ENCODE results near the gene ATP9B.

DNA sequence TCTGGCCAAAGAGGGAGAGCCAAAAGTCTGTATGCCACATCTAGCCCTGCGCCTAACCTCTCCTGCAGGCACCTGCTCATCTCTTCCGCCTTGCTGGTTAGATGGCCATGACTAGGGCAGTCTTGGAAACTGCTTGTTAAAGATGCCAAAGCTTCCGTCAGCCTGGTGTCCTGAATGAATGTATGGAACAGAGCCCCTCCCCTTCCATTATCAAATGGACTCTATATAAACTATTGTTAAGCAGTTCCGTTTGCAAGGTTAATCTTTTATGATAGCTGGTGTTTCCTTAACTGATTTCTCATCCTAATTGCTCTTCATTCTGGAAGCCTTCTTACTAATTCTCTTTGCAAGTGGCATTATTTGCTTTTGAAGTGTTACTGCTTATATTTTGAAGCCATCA, 87.1 kb downstream of the ATP9B start:
- TF ChIP-seq, protein P1, sequence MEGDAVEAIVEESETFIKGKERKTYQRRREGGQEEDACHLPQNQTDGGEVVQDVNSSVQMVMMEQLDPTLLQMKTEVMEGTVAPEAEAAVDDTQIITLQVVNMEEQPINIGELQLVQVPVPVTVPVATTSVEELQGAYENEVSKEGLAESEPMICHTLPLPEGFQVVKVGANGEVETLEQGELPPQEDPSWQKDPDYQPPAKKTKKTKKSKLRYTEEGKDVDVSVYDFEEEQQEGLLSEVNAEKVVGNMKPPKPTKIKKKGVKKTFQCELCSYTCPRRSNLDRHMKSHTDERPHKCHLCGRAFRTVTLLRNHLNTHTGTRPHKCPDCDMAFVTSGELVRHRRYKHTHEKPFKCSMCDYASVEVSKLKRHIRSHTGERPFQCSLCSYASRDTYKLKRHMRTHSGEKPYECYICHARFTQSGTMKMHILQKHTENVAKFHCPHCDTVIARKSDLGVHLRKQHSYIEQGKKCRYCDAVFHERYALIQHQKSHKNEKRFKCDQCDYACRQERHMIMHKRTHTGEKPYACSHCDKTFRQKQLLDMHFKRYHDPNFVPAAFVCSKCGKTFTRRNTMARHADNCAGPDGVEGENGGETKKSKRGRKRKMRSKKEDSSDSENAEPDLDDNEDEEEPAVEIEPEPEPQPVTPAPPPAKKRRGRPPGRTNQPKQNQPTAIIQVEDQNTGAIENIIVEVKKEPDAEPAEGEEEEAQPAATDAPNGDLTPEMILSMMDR (IDR thresholded peaks at IDR 0.05; ENCODE audit: insufficient read depth, low read depth, low read length), result no peak
- TF ChIP-seq EZH2 (IDR thresholded peaks at IDR 0.05; ENCODE audit: insufficient read depth, low read length), result no peak

All from astrocyte (in vitro differentiated cells and primary cell).